ENCODE measurements around the gene DMD.

DMD gene

DNA sequence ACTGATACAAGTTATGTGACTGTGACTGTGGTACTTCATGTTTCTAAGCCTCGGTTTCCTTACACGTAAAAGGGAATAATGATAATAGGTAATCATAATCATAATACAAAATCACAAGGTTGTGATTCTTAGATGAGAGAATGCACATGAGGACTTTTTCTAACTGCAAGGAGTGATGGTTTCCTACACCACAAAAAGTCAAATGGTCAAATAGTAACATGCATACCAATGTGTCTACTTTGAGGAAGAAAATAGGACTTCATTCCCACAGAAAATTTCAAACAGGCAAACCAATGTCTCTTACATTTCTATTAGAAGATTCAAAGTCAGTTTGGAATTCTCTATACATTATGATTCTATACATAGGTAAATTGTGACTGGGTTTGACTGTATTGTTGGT, 1770.8 kb downstream of the DMD start:
- no peak overlapping the region for H3K4me3 ChIP-seq (ENCODE audit: control insufficient read depth, low read depth, low read length)
- TF ChIP-seq, protein P1, sequence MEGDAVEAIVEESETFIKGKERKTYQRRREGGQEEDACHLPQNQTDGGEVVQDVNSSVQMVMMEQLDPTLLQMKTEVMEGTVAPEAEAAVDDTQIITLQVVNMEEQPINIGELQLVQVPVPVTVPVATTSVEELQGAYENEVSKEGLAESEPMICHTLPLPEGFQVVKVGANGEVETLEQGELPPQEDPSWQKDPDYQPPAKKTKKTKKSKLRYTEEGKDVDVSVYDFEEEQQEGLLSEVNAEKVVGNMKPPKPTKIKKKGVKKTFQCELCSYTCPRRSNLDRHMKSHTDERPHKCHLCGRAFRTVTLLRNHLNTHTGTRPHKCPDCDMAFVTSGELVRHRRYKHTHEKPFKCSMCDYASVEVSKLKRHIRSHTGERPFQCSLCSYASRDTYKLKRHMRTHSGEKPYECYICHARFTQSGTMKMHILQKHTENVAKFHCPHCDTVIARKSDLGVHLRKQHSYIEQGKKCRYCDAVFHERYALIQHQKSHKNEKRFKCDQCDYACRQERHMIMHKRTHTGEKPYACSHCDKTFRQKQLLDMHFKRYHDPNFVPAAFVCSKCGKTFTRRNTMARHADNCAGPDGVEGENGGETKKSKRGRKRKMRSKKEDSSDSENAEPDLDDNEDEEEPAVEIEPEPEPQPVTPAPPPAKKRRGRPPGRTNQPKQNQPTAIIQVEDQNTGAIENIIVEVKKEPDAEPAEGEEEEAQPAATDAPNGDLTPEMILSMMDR (conservative IDR thresholded peaks at IDR 0.05; ENCODE audit: control insufficient read depth, insufficient read depth, low read depth, low read length): no peak
- DNase-seq (ENCODE audit: low read depth): no peak

GRCh38 chrX:31436424-31436823, 1774.9 kb downstream of the DMD start:
- no peak overlapping the region for H3K4me3 ChIP-seq (ENCODE audit: control insufficient read depth, low read depth, low read length)
- TF ChIP-seq, protein P1 (conservative IDR thresholded peaks at IDR 0.05; ENCODE audit: control insufficient read depth, insufficient read depth, low read depth, low read length): no peak
- DNase-seq (ENCODE audit: low read depth): no peak

GRCh38 chrX:31435592-31435991, 1775.8 kb downstream of the DMD start:
- DNase-seq (ENCODE audit: low read depth): no peak
- TF ChIP-seq, protein P1 (conservative IDR thresholded peaks at IDR 0.05; ENCODE audit: control insufficient read depth, insufficient read depth, low read depth, low read length): no peak

DNA sequence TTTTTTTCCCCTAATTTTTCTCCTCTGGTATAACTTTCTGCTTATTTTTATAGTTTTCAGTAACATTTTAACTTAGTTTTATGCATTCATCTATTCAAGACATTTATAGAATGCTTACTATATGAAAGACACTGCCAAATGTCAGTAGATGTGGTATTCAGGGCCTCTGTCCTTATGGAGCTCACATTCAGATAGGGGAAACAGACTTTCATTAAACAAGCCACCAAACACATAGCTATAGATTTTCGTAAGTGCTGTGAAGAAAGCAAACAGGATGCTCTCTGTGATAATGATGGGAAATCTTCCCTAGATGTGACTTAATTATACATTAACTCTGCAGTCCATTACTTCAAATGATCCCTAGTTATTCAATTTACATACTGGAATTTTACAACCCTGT, 1777.5 kb downstream of the DMD start:
- TF ChIP-seq, protein P1 (conservative IDR thresholded peaks at IDR 0.05; ENCODE audit: control insufficient read depth, insufficient read depth, low read depth, low read length): no peak
- H3K4me3 ChIP-seq (ENCODE audit: control insufficient read depth, low read depth, low read length): no peak overlapping the region
- no peak for DNase-seq (ENCODE audit: low read depth)

More at GRCh38 chrX:31435592-31435991, 1775.8 kb downstream of the DMD start:
- H3K4me3 ChIP-seq (ENCODE audit: control insufficient read depth, low read depth, low read length): no peak overlapping the region

GRCh38 chrX:31429915-31430314, 1781.4 kb downstream of the DMD start:
- no peak for DNase-seq (ENCODE audit: low read depth)
- TF ChIP-seq, protein P1 (conservative IDR thresholded peaks at IDR 0.05; ENCODE audit: control insufficient read depth, insufficient read depth, low read depth, low read length): no peak
- no peak overlapping the region for H3K4me3 ChIP-seq (ENCODE audit: control insufficient read depth, low read depth, low read length)

- TF ChIP-seq, protein P1 (conservative IDR thresholded peaks at IDR 0.05; ENCODE audit: control insufficient read depth, insufficient read depth, low read depth, low read length): peak; percentile 52
- H3K4me3 ChIP-seq (ENCODE audit: control insufficient read depth, low read depth, low read length): no peak overlapping the region
- DNase-seq (ENCODE audit: low read depth): peak; percentile 58
Measured at GRCh38 chrX:31423609-31424189, 1787.7 kb downstream of the DMD start.

- no peak overlapping the region for H3K4me3 ChIP-seq (ENCODE audit: control insufficient read depth, low read depth, low read length)
- no peak for DNase-seq (ENCODE audit: low read depth)
- TF ChIP-seq, protein P1 (conservative IDR thresholded peaks at IDR 0.05; ENCODE audit: control insufficient read depth, insufficient read depth, low read depth, low read length): no peak
Measured at GRCh38 chrX:31421441-31421840, 1789.9 kb downstream of the DMD start.

Data from fibroblast of mammary gland (primary cell).